ENCODE data around the gene OR10K1. TPM values are rescaled to one million over a fixed set of nuclear protein-coding genes. Genes with fewer than 3 reads are reported as not detected.
"Not testable (repeated sequence)": the region's sequence is repeated elsewhere in the genome, so short reads cannot be mapped to it uniquely, and the experiment has no call there.

OR10K1 gene
- total RNA-seq, 2 donors from 2014 or later: not detected

- intact Hi-C loops (cut with DNase I): no loop called here
- no peak for TF ChIP-seq POLR2A (IDR thresholded peaks at IDR 0.05)
- TF ChIP-seq CTCF (IDR thresholded peaks at IDR 0.05): no peak
- H3K9me3 ChIP-seq: peaks cover 0 to 6% (median 0%) of the 10 kb centered on the region in 3 donors
- ATAC-seq: no peak
- no peaks in the 10 kb centered on the region for H3K36me3 ChIP-seq (replicated peaks in 1 of 2; ENCODE audit: insufficient read depth in 1 of 2, low read depth in 2 of 2)
- 68 to 73% methylated on average over 1 of the region's 1 CpG for WGBS, 2 donors
- H3K27ac ChIP-seq: no peak within 1 kb of the TSS
- no peak for DNase-seq
- H3K4me3 ChIP-seq: no peak within 1 kb of the TSS
- H3K4me1 ChIP-seq: no peaks in the 10 kb centered on the region
- no peaks in the 10 kb centered on the region for H3K27me3 ChIP-seq
Observed at GRCh38 chr1:158426137-158426536, 35.5 kb upstream of the OR10K1 start, which contains the start of gene OR10K2. Gene OR10K2, minus strand, starts transcription at chr1:158426237. Its CDS starts 5,371 bp downstream, at chr1:158420866.

GRCh38 chr1:158430163-158430562 lies 31.5 kb upstream of the OR10K1 start:
- 33% methylated on average over 3 of the region's 3 CpGs for WGBS, 2 donors

GRCh38 chr1:158434741-158435140 lies 26.9 kb upstream of the OR10K1 start:
- ATAC-seq (no peak), DNase-seq (no peak)
- no peaks in the 10 kb centered on the region for H3K36me3 ChIP-seq (replicated peaks in 1 of 2; ENCODE audit: insufficient read depth in 1 of 2, low read depth in 2 of 2)
- no peaks in the 10 kb centered on the region for H3K9me3 ChIP-seq
- H3K4me1 ChIP-seq: no peaks in the 10 kb centered on the region
- H3K27me3 ChIP-seq: no peaks in the 10 kb centered on the region
- TF ChIP-seq POLR2A (IDR thresholded peaks at IDR 0.05) (no peak), CTCF (IDR thresholded peaks at IDR 0.05) (no peak)
- 34 to 37% methylated on average over 3 of the region's 3 CpGs for WGBS, 2 donors
- no peak overlapping the region for H3K27ac ChIP-seq
- intact Hi-C loops (cut with DNase I): no loop called here
- H3K4me3 ChIP-seq: no peak overlapping the region

More at GRCh38 chr1:158430163-158430562, 31.5 kb upstream of the OR10K1 start:
- H3K27me3 ChIP-seq; H3K4me3 ChIP-seq; H3K4me1 ChIP-seq; H3K36me3 ChIP-seq (replicated peaks in 1 of 2; ENCODE audit: insufficient read depth in 1 of 2, low read depth in 2 of 2); intact Hi-C loops (cut with DNase I); H3K9me3 ChIP-seq; H3K27ac ChIP-seq; DNase-seq; ATAC-seq: not testable (repeated sequence)

- Histone ChIP-seq H3K27ac (no peak overlapping the region), H3K4me1 (no peaks in the 10 kb centered on the region), H3K27me3 (no peaks in the 10 kb centered on the region), H3K4me3 (no peak overlapping the region), H3K36me3 (replicated peaks in 1 of 2; ENCODE audit: insufficient read depth in 1 of 2, low read depth in 2 of 2) (no peaks in the 10 kb centered on the region), H3K9me3 (peaks cover 0 to 6% (median 0%) of the 10 kb centered on the region in 3 donors)
- TF ChIP-seq CTCF (IDR thresholded peaks at IDR 0.05) (no peak), POLR2A (IDR thresholded peaks at IDR 0.05) (no peak)
- WGBS, 2 donors: 45 to 58% methylated on average over 4 of the region's 4 CpGs
- no peak for DNase-seq
- intact Hi-C loops (cut with DNase I): no loop called here
- ATAC-seq: no peak
Observed at GRCh38 chr1:158445376-158445775, 16.3 kb upstream of the OR10K1 start.

- no peak for DNase-seq
- intact Hi-C loops (cut with DNase I): no loop called here
- TF ChIP-seq POLR2A (IDR thresholded peaks at IDR 0.05): no peak
- TF ChIP-seq CTCF (IDR thresholded peaks at IDR 0.05): no peak
Observed at GRCh38 chr1:158454537-158454936, 7.1 kb upstream of the OR10K1 start.

More at GRCh38 chr1:158454537-158454936, 7.1 kb upstream of the OR10K1 start:
- Histone ChIP-seq H3K4me3 (no peak overlapping the region), H3K4me1 (no peaks in the 10 kb centered on the region), H3K27me3 (no peaks in the 10 kb centered on the region), H3K27ac (no peak overlapping the region), H3K36me3 (replicated peaks in 1 of 2; ENCODE audit: insufficient read depth in 1 of 2, low read depth in 2 of 2) (no peaks in the 10 kb centered on the region), H3K9me3 (no peaks in the 10 kb centered on the region)
- ATAC-seq: no peak
- 44 to 67% methylated on average over 1 of the region's 1 CpG for WGBS, 2 donors
